HK-2 (cell line): Measurements from ENCODE around the gene SP3.

Source experiments
- DNase-seq: peaks from one replicate; pipeline ENCODE4 v3.0.0-alpha.2; 2018; ENCODE audit not compliant: unreplicated experiment

The SP3 gene

DNA sequence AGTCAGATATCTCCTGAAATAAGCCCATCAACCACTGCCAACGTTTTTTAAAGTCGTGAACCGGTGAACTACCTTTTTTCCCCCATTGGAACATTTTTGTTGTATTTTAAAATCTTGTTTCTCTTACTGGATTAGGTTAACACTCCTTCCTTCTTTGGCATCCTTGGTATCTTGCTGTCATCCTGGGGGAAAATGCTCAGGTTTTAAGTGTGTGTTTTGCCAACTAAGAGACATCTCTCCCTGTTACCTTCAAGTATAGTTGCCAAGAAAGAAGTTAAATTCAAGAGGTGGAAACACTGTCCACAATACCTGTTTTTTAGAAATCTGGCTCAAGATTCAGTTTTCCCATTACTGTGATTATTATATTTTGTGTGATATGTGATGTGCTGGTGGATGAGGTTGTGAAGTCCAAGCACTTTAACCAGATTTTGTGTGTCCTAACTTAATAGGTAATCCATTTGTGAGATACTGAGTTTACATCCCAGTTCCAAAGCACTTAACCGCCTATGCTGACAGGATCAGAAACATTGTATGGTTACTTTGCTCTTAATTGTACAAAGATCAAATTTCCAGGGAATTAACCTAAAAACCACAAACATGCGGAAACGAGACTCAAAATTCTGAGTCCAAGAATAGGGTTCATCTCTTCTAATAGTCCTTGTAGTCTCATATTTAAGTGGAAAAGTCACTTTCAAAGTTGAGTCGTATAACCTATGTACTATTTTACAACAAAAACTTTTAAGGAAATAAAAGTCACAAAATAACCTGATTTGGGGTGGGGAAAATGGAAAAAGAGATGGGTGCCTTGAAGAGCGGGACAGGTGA is 1.3 kb upstream of the SP3 start:
- no peak for DNase-seq

DNA sequence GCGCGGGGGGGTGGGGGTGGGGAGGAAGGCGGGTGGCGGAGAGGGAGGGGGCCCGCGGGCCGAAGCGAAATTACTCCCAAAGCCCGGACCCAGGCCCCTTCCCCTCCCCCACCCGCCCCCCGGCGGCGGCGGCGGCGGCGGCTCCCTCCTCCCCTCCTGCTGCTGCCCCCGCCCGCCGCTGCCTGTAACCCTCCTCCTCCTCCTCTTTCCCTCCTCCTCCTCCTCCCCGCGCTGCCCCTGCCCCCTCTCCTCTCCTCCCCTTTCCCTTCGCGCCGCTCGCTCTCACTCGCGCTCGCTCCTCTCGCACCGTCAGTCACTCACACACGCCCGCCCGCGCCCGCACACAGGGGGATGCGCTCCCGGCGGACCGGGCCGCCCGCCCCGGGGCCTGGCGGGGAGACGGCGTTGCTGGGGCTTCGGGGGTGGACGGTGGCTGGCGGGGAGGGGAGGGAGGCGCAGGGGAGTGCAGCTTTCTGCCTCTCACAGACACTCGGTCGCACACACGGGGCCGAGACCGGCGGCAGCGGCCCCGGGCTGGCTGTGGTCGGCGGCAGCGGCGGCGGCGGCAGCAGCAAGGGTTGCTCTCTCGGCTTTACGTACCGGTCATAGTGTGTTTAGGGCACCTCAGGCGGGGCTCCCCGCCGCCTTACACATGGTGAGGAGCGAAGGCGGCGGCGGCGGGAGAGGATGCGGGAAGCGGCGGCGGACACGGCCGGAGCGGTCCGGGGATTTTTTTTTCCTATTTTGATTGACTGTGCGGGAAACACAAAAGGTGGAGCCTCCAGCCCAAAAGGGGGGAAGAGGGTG is 405 bp downstream of the SP3 start:
- peak; percentile 89 for DNase-seq

DNA sequence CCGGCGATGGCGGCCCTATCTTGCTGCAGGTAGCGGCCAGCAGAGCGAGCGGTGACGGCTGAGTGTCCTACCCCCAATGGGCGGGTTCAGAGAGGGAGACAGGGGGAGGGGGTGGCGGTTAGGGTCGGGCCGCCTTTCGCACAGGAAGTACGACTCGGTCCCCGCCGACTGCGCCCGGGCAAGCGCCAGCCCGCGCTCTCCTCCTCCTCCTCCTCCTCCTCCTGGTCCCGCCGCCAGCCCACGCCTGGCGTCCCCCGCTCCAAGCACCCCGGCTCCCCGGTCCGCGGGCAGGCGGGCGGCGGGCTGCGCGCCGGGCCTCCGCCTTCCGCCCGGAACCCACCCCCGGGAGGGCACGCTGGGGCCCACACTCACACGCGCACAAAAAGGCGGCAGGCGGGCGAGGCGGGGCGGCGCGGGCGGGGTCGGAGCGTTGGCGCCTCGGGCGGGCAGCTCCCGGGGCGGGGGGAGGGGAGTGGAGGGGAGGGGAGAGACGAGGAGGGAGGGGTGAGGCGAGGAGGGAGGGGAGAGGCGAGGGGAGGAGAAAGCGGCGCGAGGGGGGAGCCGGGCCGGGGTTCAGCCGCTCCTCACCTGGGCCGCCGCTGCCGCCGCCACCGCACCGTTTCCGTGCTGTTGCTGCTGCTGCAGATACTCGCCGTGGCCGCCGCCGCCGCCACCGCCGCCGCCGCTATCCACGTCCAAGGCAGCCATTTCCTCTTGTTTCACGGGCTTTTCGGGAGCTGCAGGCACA is 1.2 kb downstream of the SP3 start:
- peak; percentile 93 for DNase-seq

DNA sequence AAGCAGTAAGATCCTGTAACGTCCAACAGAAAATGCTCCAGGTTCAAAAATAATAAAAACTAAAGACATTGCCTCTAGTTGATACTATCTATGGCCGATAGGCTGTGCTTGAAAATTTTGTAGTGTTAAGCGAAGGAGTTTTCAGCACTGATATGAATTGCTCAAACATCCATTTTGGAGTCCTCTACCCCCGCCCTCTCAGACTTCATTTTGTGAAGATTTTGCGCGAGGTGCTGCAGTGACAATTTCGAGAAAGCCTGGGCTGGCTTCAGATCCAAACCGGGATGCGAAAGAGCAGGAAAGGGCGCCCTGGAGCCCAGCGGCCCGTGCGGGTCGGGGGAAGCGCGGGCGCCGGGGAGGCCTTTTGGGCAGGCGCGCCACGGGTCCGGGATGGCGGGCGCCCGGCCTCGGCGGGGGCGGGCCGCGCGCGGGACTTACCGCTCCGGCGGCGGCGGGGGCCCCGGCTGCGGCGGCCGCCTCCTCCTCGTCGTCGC is 1.8 kb downstream of the SP3 start:
- DNase-seq, result no peak

DNA sequence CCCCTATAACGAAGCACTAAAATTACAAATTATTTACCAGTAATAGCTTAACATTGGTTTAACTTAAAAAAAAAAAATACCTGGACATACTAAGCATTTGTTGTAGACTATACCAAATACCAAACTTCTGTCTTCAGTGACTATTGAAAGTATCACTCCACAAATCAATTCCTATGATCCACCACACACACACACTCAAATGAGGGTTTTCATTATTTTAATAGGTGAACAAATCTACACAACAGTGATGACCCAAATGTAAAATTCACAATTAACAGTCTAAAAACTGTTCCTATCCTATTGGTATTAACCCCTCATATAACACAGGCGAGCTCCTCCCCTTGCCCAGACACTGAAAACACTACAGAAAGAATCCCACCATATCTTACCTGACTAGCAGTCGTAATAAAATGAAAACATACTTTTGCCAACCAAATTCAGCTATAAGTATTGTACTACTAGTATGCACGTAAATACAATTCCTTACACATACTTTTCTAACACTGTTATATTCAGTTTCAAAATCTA is 2.5 kb downstream of the SP3 start:
- DNase-seq, result no peak

DNA sequence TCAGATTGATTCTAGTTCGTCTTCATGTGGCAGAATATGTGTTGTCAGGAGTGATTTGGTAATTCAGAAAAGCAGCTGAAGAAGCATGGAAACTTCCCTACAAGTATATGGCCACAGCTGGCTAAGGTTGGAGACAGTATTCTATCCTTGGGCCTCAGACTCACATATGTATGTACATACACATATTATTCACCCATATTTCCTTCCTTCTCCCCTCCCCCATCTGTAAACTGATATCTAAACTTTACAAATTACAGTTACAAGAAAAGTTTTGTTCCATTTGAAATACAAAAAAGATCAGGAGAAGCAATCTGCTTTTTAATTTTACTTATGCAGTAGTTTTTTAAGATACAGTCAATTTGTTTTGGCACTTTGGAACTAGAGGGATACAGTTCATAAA is 3.1 kb downstream of the SP3 start:
- no peak for DNase-seq

DNA sequence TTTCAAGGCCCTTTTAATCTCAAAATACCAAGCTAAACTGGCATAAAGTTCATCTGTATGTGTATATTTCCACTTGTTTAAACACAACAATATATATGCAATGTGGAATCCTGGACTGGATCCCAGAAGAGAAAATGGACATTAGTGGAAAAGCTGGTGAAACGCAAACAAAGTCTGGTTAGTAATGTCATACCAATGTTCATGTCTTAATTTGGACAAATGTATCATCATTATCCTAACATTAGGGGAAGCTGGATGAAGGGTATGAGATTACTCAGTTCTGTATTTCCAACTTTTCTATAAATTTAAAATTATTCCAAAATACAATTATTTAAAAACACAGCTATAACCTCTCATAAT is 3.8 kb downstream of the SP3 start:
- no peak for DNase-seq

DNA sequence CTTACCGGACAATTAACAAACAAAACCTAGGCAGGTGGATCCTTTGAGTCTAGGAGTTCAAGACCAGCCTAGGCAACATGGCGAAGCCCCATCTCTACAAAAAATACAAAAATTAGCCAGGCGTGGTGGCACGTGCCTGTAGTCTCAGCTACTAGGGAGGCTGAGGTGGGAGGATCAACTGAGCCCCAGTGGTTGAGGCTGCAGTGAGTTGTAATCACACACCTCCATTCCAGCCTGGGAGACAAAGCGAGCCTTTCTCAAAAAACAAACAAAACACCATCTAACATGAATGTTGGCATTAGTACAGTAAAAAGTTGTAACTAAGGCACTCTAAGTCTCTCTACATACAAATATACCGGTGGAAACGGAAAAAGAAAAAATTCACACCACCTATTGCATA is 5.3 kb downstream of the SP3 start:
- DNase-seq, result no peak

DNA sequence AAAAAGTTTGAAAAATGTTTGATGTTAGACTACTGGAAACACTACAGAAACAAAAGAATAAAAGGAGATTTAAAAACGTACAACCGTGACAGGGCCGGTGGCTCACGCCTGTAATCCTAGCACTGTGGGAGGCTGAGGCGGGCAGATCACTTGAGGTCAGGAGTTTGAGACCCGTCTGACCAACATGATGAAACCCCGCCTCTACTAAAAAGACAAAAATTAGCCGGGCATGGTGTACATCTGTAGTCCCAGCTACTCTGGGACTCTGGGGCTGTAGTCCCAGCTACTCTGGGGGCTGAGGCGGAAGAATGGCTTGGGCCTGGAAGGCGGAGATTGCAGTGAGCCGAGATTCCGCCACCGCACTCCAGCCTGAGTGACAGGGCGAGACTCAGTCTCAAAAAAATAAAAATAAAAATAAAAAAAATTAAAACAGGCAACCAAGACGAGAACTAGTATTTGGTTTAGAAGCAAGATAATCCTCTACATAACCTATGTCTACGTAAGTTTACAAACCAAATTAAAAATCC is 5.8 kb downstream of the SP3 start:
- DNase-seq, result no peak

- DNase-seq, result no peak
Measured at GRCh38 chr2:173958198-173958846, 6.9 kb downstream of the SP3 start.

DNA sequence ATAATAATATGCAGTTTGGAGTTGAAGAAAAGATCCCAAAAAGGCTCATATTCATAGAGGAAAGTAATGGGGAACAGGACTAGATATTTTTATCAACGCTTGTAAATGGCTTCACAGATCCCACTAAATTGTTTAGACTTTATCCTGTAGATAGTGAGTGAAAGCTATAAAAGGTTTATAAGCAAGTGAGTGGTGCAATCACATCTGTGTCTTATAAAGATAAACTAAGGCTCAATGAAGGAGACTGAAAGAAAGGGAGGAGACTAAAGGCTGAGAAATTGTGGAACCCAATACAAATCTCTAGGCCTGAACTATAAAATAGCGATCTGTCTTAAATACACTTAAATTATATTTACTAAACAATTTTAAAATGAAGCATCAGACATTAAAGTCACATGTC is 7.7 kb downstream of the SP3 start:
- no peak for DNase-seq

DNA sequence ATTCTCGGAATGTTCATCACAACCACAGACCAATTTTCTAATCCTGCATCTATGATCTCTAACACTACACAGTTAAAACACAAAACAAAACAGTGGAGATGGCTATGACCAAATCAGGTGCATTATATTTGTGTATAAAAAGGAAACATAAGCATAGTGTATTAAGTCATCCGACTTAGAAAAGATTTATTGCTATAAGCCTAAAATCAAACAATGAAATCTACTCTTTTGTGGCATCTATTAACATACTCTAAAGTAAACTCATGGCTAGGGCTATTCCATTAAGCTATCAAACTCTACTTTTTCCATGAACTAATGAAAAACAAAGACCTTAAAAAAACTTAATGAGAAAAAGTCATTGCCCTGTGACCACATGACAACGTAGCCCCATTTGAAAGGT is 8.7 kb downstream of the SP3 start:
- no peak for DNase-seq

DNA sequence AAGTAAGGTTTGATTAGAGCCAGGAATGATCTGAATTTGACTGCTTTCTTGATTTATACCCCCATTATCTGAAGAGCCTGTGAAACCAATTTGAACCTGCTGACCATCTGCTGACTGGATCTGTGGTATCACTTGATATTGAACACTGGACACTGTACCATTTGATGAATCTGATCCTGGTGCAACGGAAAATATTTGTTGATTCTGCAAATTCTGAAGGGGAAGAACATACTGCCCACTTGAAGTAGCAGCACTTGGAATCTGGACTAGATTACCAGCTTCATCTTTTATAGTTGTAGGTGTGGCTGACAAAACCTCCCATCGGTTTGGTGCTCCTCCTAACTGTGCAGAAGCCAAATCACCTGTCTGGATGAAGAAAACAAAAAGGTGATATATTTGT is 9.3 kb downstream of the SP3 start:
- DNase-seq, result no peak

GRCh38 chr2:173955004-173955403 is 10.2 kb downstream of the SP3 start:
- DNase-seq, result no peak

- no peak for DNase-seq
Measured at GRCh38 chr2:173953047-173953424, 12.1 kb downstream of the SP3 start.

DNA sequence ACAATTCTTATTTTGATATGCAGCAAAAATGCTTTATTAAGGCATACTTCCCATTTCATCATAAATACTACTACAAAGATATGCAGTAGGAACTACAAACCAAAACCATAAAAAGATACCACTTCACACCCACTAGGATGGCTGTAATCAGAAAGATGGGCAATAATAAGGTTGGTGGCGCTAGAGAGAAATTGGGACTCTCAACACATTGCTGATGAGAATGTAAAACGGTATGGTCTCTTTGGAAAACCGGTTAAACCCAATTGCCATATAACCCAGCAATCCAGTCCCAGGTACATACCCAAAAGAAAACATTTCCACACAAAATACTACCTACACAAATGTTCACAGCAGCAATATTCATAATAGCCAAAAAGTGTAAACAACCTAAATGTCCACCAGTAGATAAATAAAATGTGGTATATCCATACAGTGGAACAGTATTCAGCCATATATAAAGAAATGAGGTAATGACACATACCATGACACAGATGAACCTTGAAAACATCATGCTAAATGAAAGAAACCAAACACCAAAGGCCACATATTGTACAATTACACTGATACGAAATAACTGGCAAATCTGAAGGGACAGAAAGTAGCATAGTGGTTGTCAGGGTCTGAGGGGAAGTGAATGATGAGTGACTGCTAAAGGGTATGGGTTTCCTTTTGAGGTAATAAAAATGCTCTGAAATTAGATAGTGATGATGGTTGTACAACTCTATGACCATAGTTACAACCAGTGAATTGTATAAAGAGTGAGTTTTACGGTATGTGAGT is 12.7 kb downstream of the SP3 start:
- DNase-seq, result no peak

GRCh38 chr2:173948842-173949241 is 16.3 kb downstream of the SP3 start:
- DNase-seq, result no peak

DNA sequence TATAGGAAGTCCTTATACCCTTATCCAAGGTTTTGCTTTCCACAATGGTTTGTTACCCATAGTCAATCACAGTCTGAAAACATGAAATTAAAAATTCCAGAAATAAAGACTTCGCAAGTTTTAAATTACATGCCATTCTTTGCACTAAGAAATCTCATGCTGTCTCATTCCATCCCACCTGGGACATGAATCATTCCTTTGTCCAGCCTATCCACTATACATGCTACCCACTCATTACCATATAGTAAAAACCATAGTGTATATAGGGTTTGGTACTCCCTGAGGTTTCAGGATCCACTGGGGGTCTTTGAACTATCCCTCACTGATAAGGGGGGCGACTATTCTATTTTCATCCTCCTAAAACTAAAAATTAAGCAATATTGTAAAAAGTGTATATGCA is 17.0 kb downstream of the SP3 start:
- DNase-seq, result no peak

- DNase-seq, result no peak
Measured at GRCh38 chr2:173947131-173947530, 18.0 kb downstream of the SP3 start.

DNA sequence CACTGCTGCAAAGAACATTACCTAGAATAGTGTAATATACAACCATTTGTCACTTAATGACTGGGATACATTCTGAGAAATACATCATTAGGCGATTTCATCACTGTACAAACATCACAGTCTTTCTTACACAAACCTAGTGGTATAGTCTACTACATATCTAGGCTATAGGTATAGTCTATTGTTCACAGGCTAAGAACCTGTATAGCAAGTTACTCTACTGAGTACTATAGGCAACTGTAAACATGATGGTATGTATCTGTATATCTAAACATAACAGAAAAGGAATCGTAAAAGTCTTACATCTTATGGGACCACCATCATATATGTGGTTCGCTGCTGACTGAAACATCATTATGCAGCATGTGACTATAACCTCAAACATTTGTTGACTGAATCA is 21.4 kb downstream of the SP3 start:
- DNase-seq, result no peak
